Transverse colon (tissue), 4 donors: ENCODE results near the gene TRIM9. TPM values are rescaled to one million over a fixed set of nuclear protein-coding genes. Genes with fewer than 3 reads are reported as not detected.

Experiments used
- DNase-seq: peaks from one replicate; pipeline ENCODE4 v3.0.0-alpha.2; 2019
- H3K27ac ChIP-seq, 4 donors: fragments of 200-600 bp; sonication (generic); 2 replicates each; pipeline ENCODE4 v1.5.1; 2016 to 2018; ENCODE audit warnings: inconsistent platforms in 4 of 4
- H3K27me3 ChIP-seq: fragments of 200-600 bp; sonication (generic); 2 replicates; pipeline ENCODE4 v1.5.1; 2017; ENCODE audit warnings: inconsistent platforms
- H3K36me3 ChIP-seq, 4 donors: fragments of 200-600 bp; sonication (generic); 2 replicates each; pipeline ENCODE4 v1.5.1; 2017 to 2019; ENCODE audit warnings: inconsistent platforms in 4 of 4
- H3K4me1 ChIP-seq, 4 donors: fragments of 200-600 bp; sonication (generic); 2 replicates each; pipeline ENCODE4 v1.5.1; 2017 to 2020; ENCODE audit warnings: inconsistent platforms in 4 of 4
- H3K4me3 ChIP-seq, 4 donors: fragments of 200-600 bp; sonication (generic); 1 replicate in 1 of 4; 2 replicates in 3 of 4; pipeline versions ENCODE4 v1.5.1 to v1.6.1; 2017 to 2019; ENCODE audit warnings: inconsistent platforms in 4 of 4
- H3K9me3 ChIP-seq, 2 donors: fragments of 200-600 bp; sonication (generic); 2 replicates each; pipeline ENCODE4 v1.5.1; 2017 to 2019; ENCODE audit warnings: inconsistent platforms in 2 of 2
- CTCF ChIP-seq, 5 experiments: fragments of 200-600 bp in 3 of 5; fragments of 450-650 bp in 2 of 5; sonication (generic) in 3 of 5; IDR thresholded peaks; 1 replicate in 2 of 5; 2 replicates in 3 of 5; pipeline ENCODE4 v1.5.1; 2016 to 2017; ENCODE audit warnings: antibody characterized with exemption in 5 of 5, inconsistent platforms in 3 of 5, mild to moderate bottlenecking in 2 of 5, moderate library complexity in 1 of 5
- EP300 ChIP-seq: sonication (generic); formaldehyde crosslinking; IDR thresholded peaks from one replicate; pipeline ENCODE4 v1.6.1; 2017; ENCODE audit warnings: antibody characterized with exemption, low read depth
- POLR2A ChIP-seq: fragments of 450-650 bp; IDR thresholded peaks from one replicate; pipeline ENCODE4 v1.6.1; 2016; ENCODE audit warnings: antibody characterized with exemption, mild to moderate bottlenecking, moderate library complexity
- POLR2AphosphoS5 ChIP-seq, 3 donors: sonication (generic); formaldehyde crosslinking; IDR thresholded peaks; one replicate each; pipeline ENCODE4 v1.6.1; 2016; ENCODE audit warnings: antibody characterized with exemption in 3 of 3
- WGBS, 2 donors: methylation state at CpG; one replicate each; pipeline ENCODE4 v1.1.5; 2018; ENCODE audit warnings: low coverage in 1 of 2; 5-methylcytosine and 5-hydroxymethylcytosine counted together
- in situ Hi-C, 4 donors: fragments of 200-750 bp; cut with MboI; loops; one replicate each; pipeline versions ENCODE4 v1.15.0 to v1.15.1; 2017; ENCODE audit warnings: low sequenced_read_pairs in 3 of 4, low pct_ligation_motif_present in 1 of 4, low pct_unique_long_range_greater_than_20kb in 1 of 4
- intact Hi-C: fragments of 100-400 bp; cut with DNase I; formaldehyde crosslinking; loops from one replicate; pipeline ENCODE4 v1.15.1; 2023; ENCODE audit warnings: low total_unique reads
- total RNA-seq, 4 donors: library from RNA; depleted of rRNA; stranded (reverse); fragments of >200 nt; gene quantifications; one replicate each; pipeline ENCODE4 v1.1.0, GENCODE V29; 2016

TRIM9 gene
- total RNA-seq, 4 donors from 2014 or later: 9.2 to 21.3 (median 16.1) TPM

GRCh38 chr14:51022769-51023168 lies 72.1 kb downstream of the TRIM9 start:
- Histone ChIP-seq H3K27me3 (no peaks in the 10 kb centered on the region), H3K36me3 (no peaks in the 10 kb centered on the region), H3K27ac (peak overlapping the region in 3 of 4 donors; percentile 78 to 80 (median 80)), H3K4me3 (no peak overlapping the region), H3K4me1 (peaks cover 7 to 33% (median 22%) of the 10 kb centered on the region in 4 donors), H3K9me3 (no peaks in the 10 kb centered on the region)
- 84% methylated on average over 4 of the region's 4 CpGs; no CpG with 5 or more reads in 1 of the 2 donors for WGBS, 2 donors
- no peak for TF ChIP-seq POLR2A
- no peak for TF ChIP-seq CTCF (IDR thresholded peaks at IDR 0.05)
- no peak for TF ChIP-seq POLR2AphosphoS5 (IDR thresholded peaks at IDR 0.05)
- no peak for TF ChIP-seq EP300
- in situ Hi-C loops (no loop called here), intact Hi-C loops (no loop called here)
- DNase-seq: no peak

GRCh38 chr14:51020024-51020710 lies 74.7 kb downstream of the TRIM9 start:
- no peaks in the 10 kb centered on the region for H3K9me3 ChIP-seq
- 81 to 82% methylated on average over 7 to 11 of the region's 11 CpGs for WGBS, 2 donors
- H3K27me3 ChIP-seq: no peaks in the 10 kb centered on the region
- H3K4me1 ChIP-seq: peaks cover 7 to 28% (median 22%) of the 10 kb centered on the region in 4 donors
- in situ Hi-C loops: no loop called here
- TF ChIP-seq POLR2AphosphoS5 (IDR thresholded peaks at IDR 0.05) (no peak), CTCF (IDR thresholded peaks at IDR 0.05) (no peak), EP300 (no peak), POLR2A (no peak)
- intact Hi-C loops: no loop called here
- H3K27ac ChIP-seq: peak overlapping the region in 2 of 4 donors; percentile 2 to 43
- DNase-seq: no peak
- no peaks in the 10 kb centered on the region for H3K36me3 ChIP-seq
- no peak overlapping the region for H3K4me3 ChIP-seq

GRCh38 chr14:51019089-51019488 lies 75.8 kb downstream of the TRIM9 start:
- H3K36me3 ChIP-seq: no peaks in the 10 kb centered on the region
- H3K4me1 ChIP-seq: peaks cover 7 to 21% (median 16%) of the 10 kb centered on the region in 4 donors
- DNase-seq: no peak
- WGBS, 2 donors: 61 to 86% methylated on average over 1 of the region's 1 CpG
- in situ Hi-C loops: no loop called here
- no peak overlapping the region for H3K4me3 ChIP-seq
- H3K27ac ChIP-seq: peak overlapping the region in 1 of 4 donors; percentile 43
- TF ChIP-seq POLR2A (no peak), CTCF (IDR thresholded peaks at IDR 0.05) (no peak), POLR2AphosphoS5 (IDR thresholded peaks at IDR 0.05) (no peak), EP300 (no peak)
- no peaks in the 10 kb centered on the region for H3K27me3 ChIP-seq
- H3K9me3 ChIP-seq: no peaks in the 10 kb centered on the region
- intact Hi-C loops: no loop called here

- Histone ChIP-seq H3K4me3 (no peak overlapping the region), H3K27ac (no peak overlapping the region), H3K27me3 (no peaks in the 10 kb centered on the region), H3K36me3 (no peaks in the 10 kb centered on the region), H3K4me1 (peaks cover 4 to 15% (median 12%) of the 10 kb centered on the region in 4 donors), H3K9me3 (no peaks in the 10 kb centered on the region)
- intact Hi-C loops (no loop called here), in situ Hi-C loops (no loop called here)
- no peak for TF ChIP-seq POLR2AphosphoS5 (IDR thresholded peaks at IDR 0.05)
- TF ChIP-seq EP300: no peak
- TF ChIP-seq POLR2A: no peak
- no peak for TF ChIP-seq CTCF (IDR thresholded peaks at IDR 0.05)
- no peak for DNase-seq
- 69 to 85% methylated on average over 4 of the region's 4 CpGs for WGBS, 2 donors
Observed at GRCh38 chr14:51018521-51018920, 76.4 kb downstream of the TRIM9 start.
